Bone marrow (tissue), 2 donors: ENCODE results near the gene REG3A.

Experiments used
- DNase-seq, 2 donors: peaks; one replicate each; lab custom pipeline; 2025; lab: John Stamatoyannopoulos, UW

The REG3A gene

GRCh38 chr2:79159653-79160052, at the start of gene REG3A:
TSS of gene REG3A (minus strand) at chr2:79159753. CDS start at chr2:79159405, 348 bp downstream.
- no peak for DNase-seq

- DNase-seq = no peak
Measured at GRCh38 chr2:79200762-79201161, 41.2 kb upstream of the REG3A start.

- DNase-seq = no peak
Measured at GRCh38 chr2:79191816-79192215, 32.3 kb upstream of the REG3A start.

- no peak for DNase-seq
Measured at GRCh38 chr2:79191081-79191480, 31.5 kb upstream of the REG3A start.

- DNase-seq = no peak
Measured at GRCh38 chr2:79189465-79189864, 29.9 kb upstream of the REG3A start.

- no peak for DNase-seq
Measured at GRCh38 chr2:79181617-79182016, 22.1 kb upstream of the REG3A start.

GRCh38 chr2:79180092-79180491, 20.5 kb upstream of the REG3A start:
- no peak for DNase-seq

GRCh38 chr2:79179036-79179435, 19.5 kb upstream of the REG3A start:
- DNase-seq = no peak

- DNase-seq = no peak
Measured at GRCh38 chr2:79178076-79178674, 18.6 kb upstream of the REG3A start.

- DNase-seq = no peak
Measured at GRCh38 chr2:79171348-79171958, 11.9 kb upstream of the REG3A start.

- no peak for DNase-seq
Measured at GRCh38 chr2:79162801-79163200, 3.2 kb upstream of the REG3A start.

- no peak for DNase-seq
Measured at GRCh38 chr2:79162132-79162531, 2.6 kb upstream of the REG3A start.

- no peak for DNase-seq
Measured at GRCh38 chr2:79159030-79159429, 523 bp downstream of the REG3A start.

GRCh38 chr2:79155826-79156476, 3.6 kb downstream of the REG3A start:
- DNase-seq = no peak

GRCh38 chr2:79139423-79139822, 20.1 kb downstream of the REG3A start:
- no peak for DNase-seq

- DNase-seq = no peak
Measured at GRCh38 chr2:79138385-79138784, 21.2 kb downstream of the REG3A start.

- no peak for DNase-seq
Measured at GRCh38 chr2:79131687-79132086, 27.9 kb downstream of the REG3A start.

- DNase-seq = no peak
Measured at GRCh38 chr2:79129804-79130203, 29.7 kb downstream of the REG3A start.

- DNase-seq = no peak
Measured at GRCh38 chr2:79129260-79129659, 30.3 kb downstream of the REG3A start.

GRCh38 chr2:79128406-79128805, 31.1 kb downstream of the REG3A start:
- DNase-seq = no peak

GRCh38 chr2:79125721-79125985, 33.9 kb downstream of the REG3A start:
- DNase-seq = no peak

- no peak for DNase-seq
Measured at GRCh38 chr2:79124907-79125720, 34.4 kb downstream of the REG3A start.

- DNase-seq = no peak
Measured at GRCh38 chr2:79122676-79123075, 36.9 kb downstream of the REG3A start.
